OCI-LY1 (cell line): ENCODE results near the gene SLC17A8.

Experiments used
- EZH2 ChIP-seq: fragments of 200-600 bp; sonication (generic), shearing (Covaris generic); IDR thresholded peaks from 2 replicates; pipeline ENCODE4 v1.8.0; 2017; ENCODE audit warnings: borderline replicate concordance, mixed run types, mild to moderate bottlenecking, antibody characterized with exemption, low read length, moderate library complexity, mixed read lengths
- TF ChIP-seq, protein P1 (sequence below): fragments of 200-600 bp; sonication (generic), shearing (Covaris generic); IDR thresholded peaks from 2 replicates; pipeline ENCODE4 v1.5.1; 2017; ENCODE audit warnings: mild to moderate bottlenecking, antibody characterized with exemption, low read length, moderate library complexity, mixed read lengths

DNA sequence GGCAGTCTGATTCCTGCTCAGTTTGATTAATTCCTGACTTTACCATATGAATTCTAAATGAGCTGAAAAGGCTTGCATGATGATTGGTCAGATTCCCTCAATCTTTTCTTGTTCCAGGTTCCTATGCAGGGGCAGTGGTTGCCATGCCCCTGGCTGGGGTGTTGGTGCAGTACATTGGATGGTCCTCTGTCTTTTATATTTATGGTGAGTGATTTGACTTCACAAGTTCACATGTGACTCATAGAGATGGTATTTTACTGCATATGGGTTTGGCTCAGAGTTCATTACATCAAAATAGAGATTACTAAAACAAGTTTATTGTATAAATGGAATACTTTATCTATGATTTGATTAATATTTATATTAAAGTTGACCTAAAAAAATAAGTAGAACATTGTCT is 44.8 kb downstream of the SLC17A8 start:
- no peak for TF ChIP-seq EZH2
- TF ChIP-seq, protein P1, sequence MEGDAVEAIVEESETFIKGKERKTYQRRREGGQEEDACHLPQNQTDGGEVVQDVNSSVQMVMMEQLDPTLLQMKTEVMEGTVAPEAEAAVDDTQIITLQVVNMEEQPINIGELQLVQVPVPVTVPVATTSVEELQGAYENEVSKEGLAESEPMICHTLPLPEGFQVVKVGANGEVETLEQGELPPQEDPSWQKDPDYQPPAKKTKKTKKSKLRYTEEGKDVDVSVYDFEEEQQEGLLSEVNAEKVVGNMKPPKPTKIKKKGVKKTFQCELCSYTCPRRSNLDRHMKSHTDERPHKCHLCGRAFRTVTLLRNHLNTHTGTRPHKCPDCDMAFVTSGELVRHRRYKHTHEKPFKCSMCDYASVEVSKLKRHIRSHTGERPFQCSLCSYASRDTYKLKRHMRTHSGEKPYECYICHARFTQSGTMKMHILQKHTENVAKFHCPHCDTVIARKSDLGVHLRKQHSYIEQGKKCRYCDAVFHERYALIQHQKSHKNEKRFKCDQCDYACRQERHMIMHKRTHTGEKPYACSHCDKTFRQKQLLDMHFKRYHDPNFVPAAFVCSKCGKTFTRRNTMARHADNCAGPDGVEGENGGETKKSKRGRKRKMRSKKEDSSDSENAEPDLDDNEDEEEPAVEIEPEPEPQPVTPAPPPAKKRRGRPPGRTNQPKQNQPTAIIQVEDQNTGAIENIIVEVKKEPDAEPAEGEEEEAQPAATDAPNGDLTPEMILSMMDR, result no peak
